NCI-H774 (cell line): Measurements from ENCODE around the gene CENPA.
"Not testable (repeated sequence)": the region's sequence is repeated elsewhere in the genome, so short reads cannot be mapped to it uniquely, and the experiment has no call there.

ENCODE experiments used
- DNase-seq: peaks from one replicate; lab custom pipeline; 2025; lab: John Stamatoyannopoulos, UW

The CENPA gene

DNA sequence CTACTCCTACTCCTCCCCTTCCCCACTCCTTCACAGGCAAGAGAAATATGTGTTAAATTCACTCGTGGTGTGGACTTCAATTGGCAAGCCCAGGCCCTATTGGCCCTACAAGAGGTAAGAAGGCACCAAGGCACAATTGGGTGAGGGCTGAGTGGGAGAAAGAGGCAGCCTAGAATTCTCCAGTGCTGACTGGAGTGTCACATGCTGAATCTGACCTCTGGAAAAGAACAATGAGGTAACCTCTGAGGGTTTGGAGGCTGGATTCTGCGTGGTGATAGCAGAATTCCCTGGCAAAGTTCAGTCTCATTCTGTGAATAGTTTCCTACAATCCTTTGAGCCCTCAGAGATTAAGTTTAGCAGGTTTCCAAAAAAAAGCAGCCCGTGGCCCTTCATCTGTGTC lies 6.9 kb downstream of the CENPA start:
- DNase-seq: no peak

DNA sequence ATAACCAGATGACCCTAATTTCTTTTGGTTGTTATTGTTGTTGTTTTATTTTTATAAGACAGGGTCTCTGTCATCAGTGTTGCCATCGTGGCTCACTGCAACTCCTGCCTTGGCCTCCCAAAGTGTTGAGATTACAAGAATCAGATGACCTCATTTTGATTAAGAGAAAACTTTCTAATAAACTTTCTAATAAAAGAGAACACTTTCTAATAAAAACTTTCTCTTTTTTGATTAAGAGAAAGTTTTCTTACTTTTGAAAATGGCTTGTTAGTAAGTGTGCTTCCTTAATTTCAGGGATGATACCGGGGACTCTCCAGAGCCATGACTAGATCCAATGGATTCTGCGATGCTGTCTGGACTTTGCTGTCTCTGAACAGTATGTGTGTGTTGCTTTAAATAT lies 7.7 kb downstream of the CENPA start:
- DNase-seq: no peak

- not testable (repeated sequence) for DNase-seq
Measured at GRCh38 chr2:26795135-26795534, 9.3 kb downstream of the CENPA start.

GRCh38 chr2:26801328-26801727 lies 15.5 kb downstream of the CENPA start:
- no peak for DNase-seq

DNA sequence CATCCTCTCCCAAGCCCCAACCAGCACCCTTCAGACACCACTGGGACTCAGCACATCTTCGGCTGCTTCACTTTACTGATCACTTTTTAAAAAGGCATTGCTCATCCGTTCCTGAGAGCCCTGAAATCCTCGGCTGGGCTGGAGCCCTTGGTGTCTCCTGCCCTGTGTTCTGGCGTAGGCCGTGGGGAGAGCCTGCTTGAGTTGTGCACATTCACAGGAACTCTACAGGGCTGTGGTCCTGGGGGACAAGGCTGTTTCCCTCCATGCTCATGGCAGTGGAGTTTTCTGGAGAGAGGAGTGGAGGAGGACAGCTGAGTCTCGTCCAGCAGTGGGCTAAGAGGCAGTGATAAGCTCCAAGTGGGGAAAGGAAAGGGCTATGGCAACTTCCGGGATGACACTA lies 15.9 kb downstream of the CENPA start:
- DNase-seq: no peak

DNA sequence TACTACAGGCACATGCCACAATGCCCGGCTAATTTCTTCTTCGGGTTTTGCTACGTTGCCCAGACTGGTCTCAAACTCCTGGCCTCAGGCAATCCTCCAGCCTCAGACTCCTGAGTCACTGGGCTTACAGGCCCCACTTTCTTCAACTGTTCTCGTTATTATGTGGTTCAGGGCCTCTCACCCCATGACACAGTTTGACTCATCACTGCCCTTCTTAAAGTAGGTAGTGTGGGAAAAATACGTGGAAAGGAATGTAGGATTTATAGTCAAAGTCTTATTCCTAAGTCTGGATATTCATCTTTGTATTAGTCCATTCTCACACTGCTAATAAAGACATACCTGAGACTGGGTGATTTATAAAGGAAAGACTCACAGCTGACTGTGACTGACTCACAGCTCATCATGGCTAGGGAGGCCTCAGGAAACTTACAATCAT lies 19.4 kb downstream of the CENPA start:
- no peak for DNase-seq

DNA sequence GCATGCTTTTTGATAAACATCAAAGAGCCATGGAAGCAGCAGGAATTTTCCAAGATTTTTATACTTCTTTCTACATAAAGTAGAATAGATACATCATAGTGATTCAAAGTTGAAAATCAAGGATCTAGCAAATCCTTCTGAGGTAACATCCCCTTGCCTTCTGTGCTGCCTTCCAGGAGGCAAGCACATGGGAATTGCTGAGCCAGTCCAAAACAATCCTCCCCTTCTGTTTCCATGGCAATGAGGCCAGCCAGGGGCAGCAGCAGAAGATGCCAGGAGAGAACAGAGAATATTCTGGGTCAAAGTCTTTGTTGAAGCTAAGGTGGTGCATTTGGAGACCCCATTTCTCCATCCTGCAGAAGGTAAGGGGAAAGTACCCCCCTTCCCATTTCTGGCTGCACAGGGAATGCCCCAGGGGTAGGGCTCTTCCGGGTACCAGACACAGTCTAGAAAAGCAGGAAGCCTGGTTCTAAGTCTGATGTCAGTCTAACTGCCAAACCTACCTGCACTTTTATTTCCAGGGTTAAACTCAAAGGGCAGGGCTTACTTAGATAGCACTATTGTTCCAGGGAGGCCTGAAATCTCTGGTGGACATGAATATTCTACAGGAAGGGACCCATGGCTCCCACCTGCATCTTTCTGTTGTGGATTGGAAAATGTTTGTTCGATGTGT lies 22.1 kb downstream of the CENPA start:
- no peak for DNase-seq

- no peak for DNase-seq
Measured at GRCh38 chr2:26809211-26809610, 23.4 kb downstream of the CENPA start.

- no peak for DNase-seq
Measured at GRCh38 chr2:26809876-26810577, 24.2 kb downstream of the CENPA start.

- DNase-seq: no peak
Measured at GRCh38 chr2:26811261-26811660, 25.4 kb downstream of the CENPA start.

GRCh38 chr2:26811791-26812694 lies 26.2 kb downstream of the CENPA start:
- DNase-seq: no peak

DNA sequence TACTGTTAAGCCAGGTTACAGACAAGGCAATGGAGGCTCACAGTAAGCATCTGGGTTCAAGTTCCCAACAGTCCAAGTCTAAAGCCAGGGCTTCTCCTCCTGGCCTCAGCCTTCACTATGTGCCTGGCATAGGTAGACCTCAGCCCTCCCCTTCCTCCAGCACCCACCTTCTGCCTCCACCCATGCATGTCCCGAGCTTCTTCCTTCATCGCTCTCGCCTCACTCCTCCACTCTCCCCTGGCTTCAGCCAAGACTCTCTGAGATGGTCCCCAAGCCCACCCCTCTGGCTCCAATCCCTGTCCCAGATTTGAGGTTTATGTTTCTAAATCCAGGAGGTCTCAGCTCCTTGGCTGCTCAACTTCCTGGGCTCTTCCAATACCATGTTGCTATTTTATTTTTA lies 26.9 kb downstream of the CENPA start:
- no peak for DNase-seq

GRCh38 chr2:26814072-26814765 lies 28.4 kb downstream of the CENPA start:
- DNase-seq: not testable (repeated sequence)

DNA sequence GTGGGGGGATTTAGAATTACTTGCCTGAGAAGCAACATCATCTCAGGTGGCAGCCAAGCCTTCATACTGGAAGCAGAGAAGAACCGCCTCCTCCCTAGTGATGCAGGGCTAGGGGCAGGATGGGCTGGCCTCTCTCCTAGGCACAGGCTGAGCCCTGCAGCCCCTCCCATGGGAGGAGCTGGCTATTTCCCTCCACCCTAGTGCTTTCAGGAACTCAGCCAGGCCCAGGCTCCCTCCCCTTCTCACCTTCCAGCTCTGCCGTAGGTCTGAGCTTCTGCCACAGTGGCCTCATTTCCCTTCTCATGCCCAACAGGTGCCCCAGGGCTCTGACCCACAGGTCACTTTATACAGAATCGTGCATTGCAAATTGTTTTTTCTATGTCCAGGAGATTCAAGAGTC lies 31.0 kb downstream of the CENPA start:
- peak; percentile 21 for DNase-seq

GRCh38 chr2:26818255-26818654 lies 32.4 kb downstream of the CENPA start:
- DNase-seq: no peak

DNA sequence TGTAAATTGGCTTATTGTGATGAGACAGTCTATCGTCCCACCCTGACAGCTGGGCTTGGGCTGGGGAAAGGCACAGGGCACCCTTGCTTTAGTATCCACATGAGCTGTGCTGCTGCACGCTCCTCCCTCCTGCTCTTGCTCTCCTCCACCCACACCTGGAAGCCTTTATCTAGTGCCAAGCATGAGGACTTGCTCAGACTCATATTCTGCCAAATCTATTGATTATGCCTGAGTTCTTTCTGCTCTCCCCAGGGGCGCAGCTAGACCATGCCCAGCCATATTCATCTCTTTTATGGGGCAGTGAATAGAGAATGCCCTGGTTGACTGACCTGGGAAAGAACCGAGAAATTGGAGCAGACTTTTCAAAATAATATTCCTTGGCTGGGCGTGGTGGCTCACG lies 33.1 kb downstream of the CENPA start:
- no peak for DNase-seq

DNA sequence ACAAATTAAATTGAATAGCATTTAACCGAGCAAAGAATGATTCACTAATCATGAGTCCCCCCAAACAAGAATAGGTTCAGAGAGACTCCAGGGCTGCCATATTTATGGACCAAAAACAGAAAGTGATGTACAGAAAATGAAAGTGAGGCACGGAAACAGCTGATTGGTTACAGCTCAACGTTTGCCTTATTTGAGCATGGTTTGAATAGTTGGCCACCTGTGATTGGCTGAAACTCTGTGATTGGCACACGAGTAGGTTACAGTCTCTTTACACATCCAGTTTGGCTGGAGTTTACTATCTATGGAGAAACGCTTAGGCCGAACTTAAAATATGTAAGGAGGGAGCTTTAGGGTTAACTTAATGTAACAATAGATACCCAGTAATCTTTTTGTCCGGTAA lies 35.1 kb downstream of the CENPA start:
- DNase-seq: no peak

DNA sequence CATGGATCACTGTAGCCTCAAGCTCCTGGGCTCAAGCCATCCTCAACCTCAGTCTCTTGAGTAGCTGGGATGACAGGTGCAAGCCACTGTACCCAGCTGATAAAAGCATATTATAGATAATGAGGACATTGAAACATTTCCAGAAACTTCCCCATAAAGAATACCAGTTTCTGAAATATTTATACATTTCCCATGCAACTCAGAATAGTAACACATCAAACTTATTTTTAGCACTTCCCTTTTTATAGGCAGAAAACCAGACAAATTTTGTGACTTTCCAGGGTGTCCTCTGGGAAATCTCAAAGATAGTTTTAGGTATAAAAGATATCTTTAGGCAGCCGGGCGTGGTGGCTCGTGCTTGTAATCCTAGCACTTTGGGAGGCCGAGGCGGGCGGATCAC lies 37.0 kb downstream of the CENPA start:
- DNase-seq: no peak

- DNase-seq: no peak
Measured at GRCh38 chr2:26838121-26838906, 52.5 kb downstream of the CENPA start.

DNA sequence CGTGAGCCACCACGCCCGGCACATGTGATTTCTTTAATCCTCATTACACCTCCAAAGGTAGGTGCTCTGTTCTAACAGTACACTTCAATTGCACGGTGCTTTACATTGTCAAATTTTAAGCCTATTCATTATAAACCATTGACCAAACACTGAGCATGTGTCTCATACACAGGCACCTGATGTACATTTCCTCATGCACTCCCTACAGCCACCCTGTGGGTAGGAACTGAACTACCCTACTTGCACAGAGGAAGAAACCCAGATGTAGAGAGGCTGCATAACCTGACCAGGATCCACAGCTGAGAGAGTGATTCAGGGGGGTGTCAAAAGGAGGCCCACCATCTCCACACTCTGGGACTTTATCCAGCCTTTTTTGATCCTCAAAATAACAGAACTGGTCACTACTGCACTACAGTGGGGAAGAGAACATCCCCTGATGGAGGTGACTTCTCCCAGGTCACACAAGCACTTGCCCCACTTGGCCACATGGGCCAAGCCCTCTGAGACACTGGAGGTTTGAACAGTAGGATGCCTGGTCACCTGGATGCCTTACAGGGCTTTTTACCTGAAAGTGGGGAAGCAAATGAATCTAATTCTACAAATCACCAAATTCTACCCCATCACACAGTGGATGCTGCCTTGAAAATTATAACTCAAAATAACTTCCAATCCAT lies 55.2 kb downstream of the CENPA start:
- DNase-seq: no peak

- no peak for DNase-seq
Measured at GRCh38 chr2:26843041-26843440, 57.2 kb downstream of the CENPA start.
